Measurements from ENCODE around the gene PACSIN1. TPM values are rescaled to one million over a fixed set of nuclear protein-coding genes. Genes with fewer than 3 reads are reported as not detected.

The PACSIN1 gene
- total RNA-seq, 1 experiment from 2014 or later = 7.0 TPM

DNA sequence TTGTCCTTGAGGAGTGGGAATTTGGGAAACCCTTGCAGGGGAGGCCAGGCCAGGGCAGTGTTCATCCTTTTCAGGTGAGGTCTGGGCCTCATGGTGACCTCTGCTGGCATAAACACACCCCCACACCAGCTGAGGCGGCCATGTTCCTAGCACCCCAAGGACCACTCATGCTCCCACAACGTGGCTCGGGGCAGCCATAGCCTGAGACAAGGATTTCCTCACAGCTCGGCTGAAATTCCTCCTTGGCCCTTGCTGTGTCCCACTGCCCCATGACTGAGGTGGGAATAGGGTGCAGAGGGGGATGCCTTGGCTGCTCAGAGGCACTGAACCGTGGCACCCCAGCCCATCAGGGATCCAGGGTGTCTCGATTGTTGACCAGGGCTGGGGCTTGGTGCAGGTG lies 117.6 kb downstream of the PACSIN1 start:
- Mint-ChIP-seq H3K27me3 (ENCODE audit: low read depth) (no peaks in the 10 kb centered on the region; the same call in 1 of the 2 replicates), H3K4me3 (no peak overlapping the region), H3K36me3 (ENCODE audit: insufficient read depth in 1 of 3, low read depth in 3 of 3) (peaks cover 0 to 3% (median 0%) of the 10 kb centered on the region in 3 experiments; a peak in 1 of 7 replicates), H3K9me3 (no peaks in the 10 kb centered on the region), H3K4me1 (peaks cover 36 to 46% of the 10 kb centered on the region in 2 experiments), H3K27ac (no peak overlapping the region)
- no peak overlapping the region for H2BK5ac ChIP-seq (ENCODE audit: insufficient read length, low read length)
- no peaks in the 10 kb centered on the region for H4K20me1 ChIP-seq (ENCODE audit: control insufficient read depth, insufficient read depth, insufficient read length)
- H3K23ac ChIP-seq (ENCODE audit: insufficient read length, low read depth, low read length) = no peak overlapping the region
- no peak overlapping the region for H4K91ac ChIP-seq (ENCODE audit: insufficient read length, low read depth, low read length)
- H2BK15ac ChIP-seq (ENCODE audit: low read depth, low read length) = no peak overlapping the region
- TF ChIP-seq CTCF (conservative IDR thresholded peaks at IDR 0.05) = no peak
- no peak overlapping the region for H3K4ac ChIP-seq (ENCODE audit: low read depth, low read length)
- no peak overlapping the region for H2AK5ac ChIP-seq (ENCODE audit: insufficient read length, low read length)
- H2BK120ac ChIP-seq (ENCODE audit: low read depth, low read length, poor library complexity, severe bottlenecking) = no peak overlapping the region
- no peak overlapping the region for H4K8ac ChIP-seq (replicated peaks; ENCODE audit: insufficient read length, low read depth, low read length)
- H3K9me3 ChIP-seq (ENCODE audit: control insufficient read depth, low read depth, low read length) = no peaks in the 10 kb centered on the region
- H3K27me3 ChIP-seq (ENCODE audit: insufficient read depth, low read length) = no peaks in the 10 kb centered on the region
- no peak overlapping the region for H3T11ph ChIP-seq (ENCODE audit: low read length)
- no peak overlapping the region for H4K5ac ChIP-seq (ENCODE audit: insufficient read length, low read depth, low read length)
- H3K23me2 ChIP-seq (ENCODE audit: insufficient read length, low read depth, low read length, poor library complexity, severe bottlenecking) = no peaks in the 10 kb centered on the region
- no peak overlapping the region for H3K4me2 ChIP-seq (ENCODE audit: insufficient read depth, insufficient read length, low read length)
- no peaks in the 10 kb centered on the region; the same call in 1 of the 2 replicates for H3K4me1 ChIP-seq (ENCODE audit: insufficient read depth, low read length)
- no peak overlapping the region for H3K18ac ChIP-seq (ENCODE audit: insufficient read length, low read depth, low read length)
- no peak overlapping the region for H2AFZ ChIP-seq (ENCODE audit: low read length)
- no peaks in the 10 kb centered on the region for H3K79me2 ChIP-seq (ENCODE audit: insufficient read depth, low read length)
- H2BK20ac ChIP-seq (ENCODE audit: low read depth, low read length, poor library complexity, severe bottlenecking) = no peak overlapping the region
- H3K56ac ChIP-seq (ENCODE audit: insufficient read length, low read depth, low read length) = no peak overlapping the region
- H3K14ac ChIP-seq (ENCODE audit: insufficient read depth, low read length) = no peak overlapping the region
- DNase-seq = no peak
- H3K9ac ChIP-seq (ENCODE audit: extremely low read depth, insufficient read length, low read length) = no peak overlapping the region
- no peaks in the 10 kb centered on the region for H3K79me1 ChIP-seq (ENCODE audit: insufficient read depth, low read depth, low read length, poor library complexity, severe bottlenecking)
- no peak overlapping the region for H3K27ac ChIP-seq (ENCODE audit: insufficient read length, low read depth, low read length)
- no peak overlapping the region for H2BK12ac ChIP-seq (ENCODE audit: insufficient read length, low read depth, low read length)
- WGBS (ENCODE audit: extremely low coverage, insufficient read length, low lambda C conversion rate) = no CpG with 5 or more reads among the region's 6 CpGs
